ENCODE results near the gene P2RX1. TPM values are rescaled to one million over a fixed set of nuclear protein-coding genes. Genes with fewer than 3 reads are reported as not detected.
"Not testable (repeated sequence)": the region's sequence is repeated elsewhere in the genome, so short reads cannot be mapped to it uniquely, and the experiment has no call there.

The P2RX1 gene
- total RNA-seq, 1 donor from 2014 or later = not detected

DNA sequence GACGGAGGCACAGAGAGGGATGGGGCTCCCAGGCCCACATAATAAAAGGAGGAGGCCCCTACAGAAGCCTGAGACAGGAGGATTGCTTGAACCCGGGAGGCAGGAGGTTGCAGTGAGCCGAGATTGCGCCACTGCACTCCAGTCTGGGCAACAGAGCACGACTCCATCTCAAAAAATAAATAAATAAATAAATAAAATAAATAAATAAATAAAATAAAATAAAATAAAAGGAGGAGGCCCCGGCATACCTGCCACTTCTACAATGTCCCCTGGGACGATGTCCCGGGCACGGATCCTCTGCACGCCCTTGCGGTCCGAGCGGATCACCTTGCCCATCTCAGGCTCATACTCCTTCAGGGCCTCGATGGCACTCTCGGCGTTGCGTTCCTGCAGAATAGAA, 34.7 kb upstream of the P2RX1 start:
- no peak overlapping the region for H3K27ac Mint-ChIP-seq (ENCODE audit: unreplicated experiment)

DNA sequence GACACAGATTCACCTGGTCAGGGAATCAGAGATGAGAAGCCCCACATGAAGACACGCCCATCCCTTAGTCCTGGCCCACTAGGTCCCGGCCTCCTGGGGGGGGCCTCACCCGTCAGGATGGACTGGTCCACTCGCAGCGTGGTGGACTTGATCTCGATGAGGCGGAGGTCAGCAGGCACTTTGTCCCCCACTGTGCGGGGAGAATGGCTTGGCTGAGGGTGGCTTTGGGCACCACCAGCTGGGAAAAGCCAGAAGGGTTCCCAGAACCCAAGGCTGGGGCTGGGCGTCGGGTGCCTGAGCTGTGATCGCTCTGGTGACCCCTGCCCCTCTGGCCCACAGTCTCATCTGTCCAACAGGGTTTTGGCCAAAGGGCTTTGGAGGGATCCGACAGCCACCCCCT, 34.3 kb upstream of the P2RX1 start:
- TF ChIP-seq, protein P1, sequence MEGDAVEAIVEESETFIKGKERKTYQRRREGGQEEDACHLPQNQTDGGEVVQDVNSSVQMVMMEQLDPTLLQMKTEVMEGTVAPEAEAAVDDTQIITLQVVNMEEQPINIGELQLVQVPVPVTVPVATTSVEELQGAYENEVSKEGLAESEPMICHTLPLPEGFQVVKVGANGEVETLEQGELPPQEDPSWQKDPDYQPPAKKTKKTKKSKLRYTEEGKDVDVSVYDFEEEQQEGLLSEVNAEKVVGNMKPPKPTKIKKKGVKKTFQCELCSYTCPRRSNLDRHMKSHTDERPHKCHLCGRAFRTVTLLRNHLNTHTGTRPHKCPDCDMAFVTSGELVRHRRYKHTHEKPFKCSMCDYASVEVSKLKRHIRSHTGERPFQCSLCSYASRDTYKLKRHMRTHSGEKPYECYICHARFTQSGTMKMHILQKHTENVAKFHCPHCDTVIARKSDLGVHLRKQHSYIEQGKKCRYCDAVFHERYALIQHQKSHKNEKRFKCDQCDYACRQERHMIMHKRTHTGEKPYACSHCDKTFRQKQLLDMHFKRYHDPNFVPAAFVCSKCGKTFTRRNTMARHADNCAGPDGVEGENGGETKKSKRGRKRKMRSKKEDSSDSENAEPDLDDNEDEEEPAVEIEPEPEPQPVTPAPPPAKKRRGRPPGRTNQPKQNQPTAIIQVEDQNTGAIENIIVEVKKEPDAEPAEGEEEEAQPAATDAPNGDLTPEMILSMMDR (IDR thresholded peaks at IDR 0.05) = no peak
- Mint-ChIP-seq H3K36me3 (ENCODE audit: unreplicated experiment) (no peaks in the 10 kb centered on the region), H3K27ac (ENCODE audit: unreplicated experiment) (no peak overlapping the region), H3K27me3 (ENCODE audit: unreplicated experiment) (no peaks in the 10 kb centered on the region), H3K4me3 (ENCODE audit: unreplicated experiment) (no peak overlapping the region), H3K4me1 (ENCODE audit: unreplicated experiment) (no peaks in the 10 kb centered on the region), H3K9me3 (ENCODE audit: unreplicated experiment) (no peaks in the 10 kb centered on the region)
- no peak for DNase-seq (ENCODE audit: extremely low spot score, unreplicated experiment)

More for the DNA sequence above, 34.7 kb upstream of the P2RX1 start:
- Mint-ChIP-seq H3K27me3 (ENCODE audit: unreplicated experiment) (no peaks in the 10 kb centered on the region), H3K4me3 (ENCODE audit: unreplicated experiment) (no peak overlapping the region), H3K9me3 (ENCODE audit: unreplicated experiment) (no peaks in the 10 kb centered on the region), H3K36me3 (ENCODE audit: unreplicated experiment) (no peaks in the 10 kb centered on the region), H3K4me1 (ENCODE audit: unreplicated experiment) (no peaks in the 10 kb centered on the region)
- no peak for DNase-seq (ENCODE audit: extremely low spot score, unreplicated experiment)
- TF ChIP-seq, protein P1 (IDR thresholded peaks at IDR 0.05) = no peak

DNA sequence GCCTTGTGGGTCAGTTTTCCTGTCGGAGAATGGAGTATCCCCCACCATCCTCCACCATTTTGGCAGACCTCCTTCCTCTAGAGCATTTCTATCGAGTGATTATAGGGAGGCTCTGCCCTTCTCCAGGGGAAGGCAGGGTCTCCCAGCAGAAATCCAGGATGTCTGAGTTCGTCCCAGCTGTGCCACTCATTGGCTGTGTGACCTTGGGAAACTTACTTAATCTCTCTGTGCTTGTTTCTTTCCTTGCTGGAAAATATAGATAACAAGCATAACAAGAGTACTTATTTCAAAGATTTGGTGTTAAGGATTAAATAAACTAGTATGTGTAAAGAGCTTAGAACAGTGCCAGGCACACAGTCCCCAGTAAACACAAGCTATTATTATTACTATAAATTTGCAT, 33.2 kb upstream of the P2RX1 start:
- Mint-ChIP-seq H3K36me3 (ENCODE audit: unreplicated experiment) (no peaks in the 10 kb centered on the region), H3K27me3 (ENCODE audit: unreplicated experiment) (no peaks in the 10 kb centered on the region), H3K4me3 (ENCODE audit: unreplicated experiment) (no peak overlapping the region), H3K27ac (ENCODE audit: unreplicated experiment) (no peak overlapping the region), H3K4me1 (ENCODE audit: unreplicated experiment) (peaks cover 1% of the 10 kb centered on the region), H3K9me3 (ENCODE audit: unreplicated experiment) (no peaks in the 10 kb centered on the region)
- TF ChIP-seq, protein P1 (IDR thresholded peaks at IDR 0.05) = no peak
- DNase-seq (ENCODE audit: extremely low spot score, unreplicated experiment) = no peak

DNA sequence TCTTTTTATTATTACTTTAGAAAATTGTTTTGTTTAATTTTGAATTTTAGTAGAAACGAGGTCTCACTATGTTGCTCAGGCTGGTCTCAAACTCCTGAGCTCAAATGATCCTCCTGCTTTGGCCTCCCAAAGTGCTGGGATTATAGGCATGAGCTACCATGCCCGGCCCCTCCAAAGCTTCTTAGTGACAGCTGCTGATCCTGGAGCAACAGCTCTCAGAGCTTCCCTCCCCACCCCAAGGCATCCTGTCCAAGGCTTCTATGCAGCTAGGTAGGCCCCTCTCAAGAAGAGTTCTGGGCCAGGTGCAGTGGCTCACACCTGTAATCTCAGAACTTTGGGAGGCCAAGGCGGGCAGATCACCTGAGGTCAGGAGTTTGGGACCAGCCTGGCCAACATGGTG, 32.3 kb upstream of the P2RX1 start:
- DNase-seq (ENCODE audit: extremely low spot score, unreplicated experiment); H3K9me3 Mint-ChIP-seq (ENCODE audit: unreplicated experiment); H3K27me3 Mint-ChIP-seq (ENCODE audit: unreplicated experiment); H3K36me3 Mint-ChIP-seq (ENCODE audit: unreplicated experiment); H3K27ac Mint-ChIP-seq (ENCODE audit: unreplicated experiment); H3K4me3 Mint-ChIP-seq (ENCODE audit: unreplicated experiment); H3K4me1 Mint-ChIP-seq (ENCODE audit: unreplicated experiment): not testable (repeated sequence)

DNA sequence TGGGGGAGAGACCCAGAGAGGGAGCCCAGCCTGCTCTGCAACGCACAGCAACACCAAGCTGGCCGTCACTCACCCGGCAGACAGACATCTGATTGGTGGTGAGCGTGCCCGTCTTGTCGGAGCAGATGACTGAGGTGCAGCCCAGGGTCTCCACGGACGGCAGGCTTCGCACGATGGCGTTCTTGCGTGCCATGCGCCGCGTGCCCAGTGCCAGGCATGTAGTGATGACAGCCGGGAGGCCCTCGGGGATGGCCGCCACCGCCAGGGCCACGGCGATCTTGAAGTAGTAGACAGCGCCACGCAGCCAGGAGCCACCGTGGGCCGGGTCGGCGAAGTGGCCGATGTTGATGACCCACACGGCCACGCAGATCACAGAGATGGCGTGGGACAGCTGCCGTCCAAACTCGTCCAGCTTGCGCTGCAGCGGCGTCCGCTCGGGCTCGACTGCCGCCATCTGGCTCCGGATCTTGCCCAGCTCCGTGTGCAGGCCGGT, 31.1 kb upstream of the P2RX1 start:
- Mint-ChIP-seq H3K27me3 (ENCODE audit: unreplicated experiment) (no peaks in the 10 kb centered on the region), H3K27ac (ENCODE audit: unreplicated experiment) (no peak overlapping the region), H3K36me3 (ENCODE audit: unreplicated experiment) (no peaks in the 10 kb centered on the region), H3K9me3 (ENCODE audit: unreplicated experiment) (no peaks in the 10 kb centered on the region), H3K4me3 (ENCODE audit: unreplicated experiment) (no peak overlapping the region), H3K4me1 (ENCODE audit: unreplicated experiment) (peaks cover 8% of the 10 kb centered on the region)
- TF ChIP-seq, protein P1 (IDR thresholded peaks at IDR 0.05) = no peak
- DNase-seq (ENCODE audit: extremely low spot score, unreplicated experiment) = no peak

DNA sequence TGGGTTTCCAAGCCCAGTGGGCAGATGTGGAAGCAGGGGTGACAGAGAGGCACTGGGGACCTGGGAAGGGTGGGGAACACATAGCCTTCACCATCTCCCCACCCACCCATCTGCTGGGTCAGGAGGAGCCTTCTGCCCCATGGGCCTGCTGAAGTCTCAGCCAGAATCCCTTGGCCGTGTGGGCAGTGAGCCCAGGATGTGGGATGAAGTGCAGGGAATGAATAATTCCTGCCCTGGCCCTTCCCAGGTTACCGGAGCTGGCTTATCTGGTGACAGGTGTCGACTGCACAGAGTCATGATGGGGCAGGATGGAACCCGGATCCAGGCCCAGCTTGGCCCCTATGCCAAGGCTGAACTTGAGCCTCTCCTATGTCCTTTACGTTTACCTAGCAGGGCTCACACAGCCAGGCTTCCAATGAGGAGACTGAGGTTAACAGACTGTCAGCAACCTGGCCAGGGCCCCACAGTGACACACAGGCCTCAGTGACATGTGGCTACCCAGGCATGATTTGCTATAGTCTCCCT, 30.5 kb upstream of the P2RX1 start:
- TF ChIP-seq, protein P1 (IDR thresholded peaks at IDR 0.05) = no peak
- Mint-ChIP-seq H3K27me3 (ENCODE audit: unreplicated experiment) (no peaks in the 10 kb centered on the region), H3K27ac (ENCODE audit: unreplicated experiment) (no peak overlapping the region), H3K9me3 (ENCODE audit: unreplicated experiment) (no peaks in the 10 kb centered on the region), H3K4me1 (ENCODE audit: unreplicated experiment) (peaks cover 8% of the 10 kb centered on the region), H3K4me3 (ENCODE audit: unreplicated experiment) (no peak overlapping the region), H3K36me3 (ENCODE audit: unreplicated experiment) (no peaks in the 10 kb centered on the region)
- no peak for DNase-seq (ENCODE audit: extremely low spot score, unreplicated experiment)

Data from osteocyte (in vitro differentiated cells).